Osteocyte (in vitro differentiated cells): ENCODE results near the gene PDSS1. TPM values are rescaled to one million over a fixed set of nuclear protein-coding genes. Genes with fewer than 3 reads are reported as not detected.
"Not testable (repeated sequence)": the region's sequence is repeated elsewhere in the genome, so short reads cannot be mapped to it uniquely, and the experiment has no call there.

Experiments
- DNase-seq: peaks from one replicate; pipeline ENCODE4 v3.0.0; 2021; ENCODE audit warnings: mixed read lengths; ENCODE audit not compliant: unreplicated experiment; ENCODE audit errors: extremely low spot score
- H3K27ac Mint-ChIP-seq: one replicate; pipeline ENCODE4 v1.8.0; 2021; ENCODE audit warnings: mild to moderate bottlenecking, mixed read lengths; ENCODE audit not compliant: unreplicated experiment
- H3K27me3 Mint-ChIP-seq: one replicate; pipeline ENCODE4 v1.8.0; 2021; ENCODE audit warnings: mixed read lengths; ENCODE audit not compliant: unreplicated experiment
- H3K36me3 Mint-ChIP-seq: one replicate; pipeline ENCODE4 v1.8.0; 2021; ENCODE audit warnings: mixed read lengths; ENCODE audit not compliant: unreplicated experiment
- H3K4me1 Mint-ChIP-seq: one replicate; pipeline ENCODE4 v1.8.0; 2021; ENCODE audit warnings: mixed read lengths; ENCODE audit not compliant: unreplicated experiment
- H3K4me3 Mint-ChIP-seq: one replicate; pipeline ENCODE4 v1.8.0; 2021; ENCODE audit warnings: mild to moderate bottlenecking, moderate library complexity, mixed read lengths; ENCODE audit not compliant: unreplicated experiment
- H3K9me3 Mint-ChIP-seq: one replicate; pipeline ENCODE4 v1.8.0; 2021; ENCODE audit warnings: mixed read lengths; ENCODE audit not compliant: unreplicated experiment
- total RNA-seq: library from RNA; stranded (reverse); gene quantifications from 2 replicates; pipeline ENCODE4 v1.2.1, GENCODE V29; 2021
- TF ChIP-seq, protein P1 (sequence below): fragments of 200-600 bp; sonication (generic); IDR thresholded peaks from 2 replicates; pipeline ENCODE4 v1.5.0; 2021; ENCODE audit warnings: antibody characterized with exemption, mild to moderate bottlenecking, moderate library complexity

PDSS1 gene
- total RNA-seq, 1 donor from 2014 or later: 3.4 TPM

DNA sequence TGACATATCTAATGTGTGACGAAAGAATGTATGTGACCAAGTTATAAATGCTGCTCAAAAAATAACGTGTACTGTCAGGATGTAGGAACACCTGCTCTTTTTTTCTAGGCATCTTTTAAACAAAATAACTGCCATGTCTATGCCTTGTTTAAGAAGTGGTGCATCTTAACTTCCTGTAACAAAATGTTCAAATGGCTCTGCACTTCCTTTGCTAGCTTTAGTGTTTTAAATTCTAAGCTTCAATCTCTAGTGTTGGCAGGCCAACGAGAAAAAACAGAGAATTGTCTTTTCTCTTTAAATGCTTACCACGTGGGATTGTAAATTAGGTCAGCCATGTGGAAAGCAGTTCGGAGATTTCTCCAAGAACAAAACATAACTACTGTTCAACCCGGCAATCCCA lies 14.6 kb upstream of the PDSS1 start:
- no peaks in the 10 kb centered on the region for H3K36me3 Mint-ChIP-seq
- TF ChIP-seq, protein P1, sequence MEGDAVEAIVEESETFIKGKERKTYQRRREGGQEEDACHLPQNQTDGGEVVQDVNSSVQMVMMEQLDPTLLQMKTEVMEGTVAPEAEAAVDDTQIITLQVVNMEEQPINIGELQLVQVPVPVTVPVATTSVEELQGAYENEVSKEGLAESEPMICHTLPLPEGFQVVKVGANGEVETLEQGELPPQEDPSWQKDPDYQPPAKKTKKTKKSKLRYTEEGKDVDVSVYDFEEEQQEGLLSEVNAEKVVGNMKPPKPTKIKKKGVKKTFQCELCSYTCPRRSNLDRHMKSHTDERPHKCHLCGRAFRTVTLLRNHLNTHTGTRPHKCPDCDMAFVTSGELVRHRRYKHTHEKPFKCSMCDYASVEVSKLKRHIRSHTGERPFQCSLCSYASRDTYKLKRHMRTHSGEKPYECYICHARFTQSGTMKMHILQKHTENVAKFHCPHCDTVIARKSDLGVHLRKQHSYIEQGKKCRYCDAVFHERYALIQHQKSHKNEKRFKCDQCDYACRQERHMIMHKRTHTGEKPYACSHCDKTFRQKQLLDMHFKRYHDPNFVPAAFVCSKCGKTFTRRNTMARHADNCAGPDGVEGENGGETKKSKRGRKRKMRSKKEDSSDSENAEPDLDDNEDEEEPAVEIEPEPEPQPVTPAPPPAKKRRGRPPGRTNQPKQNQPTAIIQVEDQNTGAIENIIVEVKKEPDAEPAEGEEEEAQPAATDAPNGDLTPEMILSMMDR: no peak
- H3K27me3 Mint-ChIP-seq: peaks cover 32% of the 10 kb centered on the region
- no peak overlapping the region for H3K27ac Mint-ChIP-seq
- H3K4me1 Mint-ChIP-seq: peaks cover 2% of the 10 kb centered on the region
- no peak for DNase-seq
- H3K9me3 Mint-ChIP-seq: no peaks in the 10 kb centered on the region
- no peak overlapping the region for H3K4me3 Mint-ChIP-seq

DNA sequence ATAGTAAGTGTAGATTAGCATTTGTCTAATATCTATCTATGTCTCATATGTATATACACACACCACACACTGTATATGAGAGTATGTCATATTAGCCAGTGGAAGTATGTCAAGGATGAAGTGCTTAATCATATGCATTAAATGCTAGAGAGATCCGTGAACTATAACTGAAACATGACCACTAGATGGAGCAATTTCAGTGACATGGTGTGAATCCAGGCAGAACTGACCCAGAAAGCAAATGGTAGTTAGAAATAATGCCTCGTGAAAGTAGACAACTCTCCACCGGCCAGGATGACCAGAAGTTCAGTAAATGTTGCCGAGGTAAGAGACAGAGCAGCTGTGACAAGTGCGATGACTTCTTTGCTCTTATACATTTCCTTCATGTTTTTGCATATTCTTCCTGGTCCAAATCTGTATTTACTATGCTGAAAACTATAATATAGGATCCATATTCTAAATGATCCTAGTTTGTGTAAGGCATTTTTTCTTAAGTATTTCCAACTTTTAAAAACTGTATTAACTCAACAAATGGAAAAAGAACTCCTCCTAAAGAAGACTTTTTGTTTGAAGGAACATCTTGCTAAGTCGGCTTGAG lies 12.7 kb upstream of the PDSS1 start:
- DNase-seq, H3K36me3 Mint-ChIP-seq, H3K4me1 Mint-ChIP-seq, H3K4me3 Mint-ChIP-seq, H3K27ac Mint-ChIP-seq, H3K9me3 Mint-ChIP-seq: not testable (repeated sequence)
- H3K27me3 Mint-ChIP-seq: peaks cover 31% of the 10 kb centered on the region
- TF ChIP-seq, protein P1: peak; percentile 67

DNA sequence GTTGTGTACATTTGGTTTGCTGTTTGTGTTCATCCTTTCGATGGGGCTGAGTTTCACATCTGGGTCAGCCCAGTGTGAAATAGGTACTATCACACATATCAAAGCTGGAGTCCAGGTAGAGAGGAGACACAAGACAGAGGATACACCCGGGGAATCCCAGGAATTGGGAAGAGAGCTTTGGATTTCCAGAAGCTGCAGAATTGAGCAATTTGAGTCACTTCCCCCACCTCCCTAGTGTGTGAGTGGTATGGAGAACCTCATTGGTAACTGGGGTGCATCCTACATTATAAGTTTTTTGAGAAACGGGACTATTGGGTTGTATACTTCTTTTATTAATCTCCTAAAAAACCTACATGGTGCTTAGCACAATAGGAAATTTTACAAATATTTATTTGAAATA lies 12.1 kb upstream of the PDSS1 start:
- no peak for DNase-seq
- H3K9me3 Mint-ChIP-seq: no peaks in the 10 kb centered on the region
- peaks cover 32% of the 10 kb centered on the region for H3K27me3 Mint-ChIP-seq
- no peaks in the 10 kb centered on the region for H3K36me3 Mint-ChIP-seq
- H3K27ac Mint-ChIP-seq: no peak overlapping the region
- peaks cover 2% of the 10 kb centered on the region for H3K4me1 Mint-ChIP-seq
- TF ChIP-seq, protein P1: no peak
- no peak overlapping the region for H3K4me3 Mint-ChIP-seq

DNA sequence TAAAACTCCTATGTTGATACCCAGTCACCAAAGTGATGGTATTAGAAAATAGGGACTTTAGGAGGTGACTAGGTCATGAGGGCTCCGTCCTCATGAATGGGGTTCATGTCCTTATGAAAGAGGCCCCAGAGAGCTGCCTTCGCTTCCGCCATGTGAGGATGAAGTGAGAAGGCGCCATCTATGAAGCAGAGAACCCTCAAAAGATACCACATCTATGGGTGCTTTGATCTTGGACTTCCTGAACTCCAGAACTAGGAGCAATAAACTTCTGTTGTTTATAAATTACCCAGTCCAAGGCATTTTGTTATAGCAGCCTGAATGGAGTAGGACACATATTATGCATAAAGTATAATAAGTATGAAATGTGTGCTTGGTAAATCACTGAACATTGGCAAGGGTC lies 8.1 kb upstream of the PDSS1 start:
- no peaks in the 10 kb centered on the region for H3K9me3 Mint-ChIP-seq
- no peak overlapping the region for H3K27ac Mint-ChIP-seq
- H3K4me1 Mint-ChIP-seq: no peaks in the 10 kb centered on the region
- DNase-seq: no peak
- H3K36me3 Mint-ChIP-seq: no peaks in the 10 kb centered on the region
- TF ChIP-seq, protein P1: no peak
- no peak overlapping the region for H3K4me3 Mint-ChIP-seq
- H3K27me3 Mint-ChIP-seq: peaks cover 43% of the 10 kb centered on the region

DNA sequence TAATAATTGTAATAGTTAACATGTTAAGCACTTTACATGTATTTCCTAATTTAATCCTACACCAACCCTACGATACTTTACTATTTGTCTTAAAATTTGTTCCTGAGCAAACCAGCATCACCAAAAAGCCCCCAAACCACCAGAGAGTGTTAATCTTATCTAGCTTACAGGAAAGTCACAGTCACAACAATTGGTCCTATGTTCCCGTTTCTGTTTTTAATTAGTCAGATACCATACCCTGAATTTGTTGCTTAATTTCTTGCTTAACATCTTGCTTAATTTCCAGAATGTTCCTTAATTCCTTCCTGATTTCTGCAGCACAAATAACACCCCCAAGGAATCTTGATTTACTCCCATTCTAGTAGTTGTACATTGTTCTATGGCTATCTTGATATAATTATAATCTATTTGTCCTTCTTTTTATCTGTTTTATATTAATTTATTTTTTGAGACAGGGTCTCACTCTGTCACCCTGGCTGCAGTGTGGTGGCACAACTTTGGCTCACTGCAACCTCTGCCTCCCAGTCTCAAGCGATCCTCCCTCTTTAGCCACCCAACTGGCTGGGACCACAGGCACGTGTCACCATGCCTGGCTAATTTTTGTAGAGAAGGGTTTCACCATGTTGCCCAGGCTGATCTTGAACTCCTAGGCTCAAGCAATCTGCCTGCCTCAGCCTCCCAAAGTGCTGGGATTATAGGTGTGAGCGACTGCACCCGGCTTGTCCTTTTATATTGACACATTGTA lies 6.6 kb upstream of the PDSS1 start:
- no peak for DNase-seq
- H3K27ac Mint-ChIP-seq: no peak overlapping the region
- TF ChIP-seq, protein P1: no peak
- no peaks in the 10 kb centered on the region for H3K4me1 Mint-ChIP-seq
- no peaks in the 10 kb centered on the region for H3K36me3 Mint-ChIP-seq
- no peaks in the 10 kb centered on the region for H3K9me3 Mint-ChIP-seq
- H3K27me3 Mint-ChIP-seq: peaks cover 35% of the 10 kb centered on the region
- H3K4me3 Mint-ChIP-seq: no peak overlapping the region

DNA sequence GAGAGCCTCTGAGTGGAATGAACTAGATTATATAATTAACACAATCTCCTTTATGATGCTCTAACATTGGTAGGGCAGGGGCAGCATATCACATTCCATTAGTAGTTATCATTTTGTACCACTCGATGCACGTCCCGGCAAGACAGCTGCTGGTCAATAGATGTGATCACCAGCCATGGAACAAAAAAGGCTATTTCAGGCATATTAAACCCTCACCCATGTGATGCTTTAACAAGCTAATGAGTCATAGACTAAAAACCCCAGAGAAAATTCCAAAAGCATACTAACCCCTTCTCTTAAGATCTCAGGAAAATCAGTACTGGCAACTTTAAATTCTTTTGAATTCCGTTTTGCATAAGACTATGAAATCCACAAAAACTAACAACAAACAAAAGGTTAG lies 3.0 kb upstream of the PDSS1 start:
- DNase-seq, H3K36me3 Mint-ChIP-seq, H3K4me3 Mint-ChIP-seq: not testable (repeated sequence)

More for the DNA sequence above, 3.0 kb upstream of the PDSS1 start:
- Mint-ChIP-seq H3K4me1 (peaks cover 18% of the 10 kb centered on the region), H3K27me3 (peaks cover 25% of the 10 kb centered on the region)
- not testable (repeated sequence) for H3K27ac Mint-ChIP-seq, H3K9me3 Mint-ChIP-seq
